ENCODE results near the gene SH3RF3.
A peak's percentile ranks its signal among the peaks of the same experiment; 100 is the strongest.

Gene SH3RF3

DNA sequence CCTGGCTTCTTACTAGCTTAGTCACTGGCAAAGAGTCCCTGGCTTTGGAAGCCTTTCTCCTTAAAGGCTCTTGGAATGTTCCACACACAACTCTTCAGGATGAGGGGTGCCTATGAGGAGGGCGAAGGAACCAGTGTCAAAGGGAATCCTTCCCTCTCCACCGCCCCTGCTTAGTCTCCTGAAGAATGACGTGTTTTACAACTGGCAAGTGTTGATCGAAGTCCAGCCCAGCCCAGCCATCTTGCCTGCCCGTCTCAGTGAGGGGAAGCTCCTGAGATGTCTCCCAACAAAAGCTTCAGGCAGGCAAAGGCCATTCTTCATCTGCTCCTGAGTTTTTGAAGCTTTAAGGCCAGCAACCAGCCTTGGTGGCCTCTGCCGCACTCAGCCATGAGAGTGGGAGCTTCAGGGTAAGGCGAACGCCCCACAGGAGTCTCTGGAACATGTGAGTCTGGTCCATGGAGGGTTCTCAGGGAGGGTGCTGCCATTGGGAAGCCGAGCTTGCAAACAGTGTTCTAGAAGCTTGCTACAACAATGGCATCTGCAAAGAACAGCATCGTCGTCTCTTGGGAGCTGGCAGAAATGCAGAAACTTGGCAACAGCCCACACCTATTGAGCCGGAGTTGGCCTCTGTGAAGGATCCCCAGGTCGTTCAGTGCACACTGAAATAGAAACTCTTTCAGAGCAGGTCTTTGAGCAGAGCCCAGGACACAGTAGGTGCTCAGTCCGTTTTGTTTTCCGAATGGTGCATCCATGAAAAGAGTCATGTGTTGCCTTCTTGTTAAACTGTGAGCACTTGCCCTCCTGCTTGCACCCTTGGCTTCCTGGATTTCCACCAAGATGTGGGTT, 264.0 kb downstream of the SH3RF3 start:
- DNase-seq (ENCODE audit: low read depth) = no peak
- no peak overlapping the region for H3K4me3 ChIP-seq (ENCODE audit: low read depth, low read length)
- TF ChIP-seq CTCF (conservative IDR thresholded peaks at IDR 0.05; ENCODE audit: low read depth, low read length) = no peak

DNA sequence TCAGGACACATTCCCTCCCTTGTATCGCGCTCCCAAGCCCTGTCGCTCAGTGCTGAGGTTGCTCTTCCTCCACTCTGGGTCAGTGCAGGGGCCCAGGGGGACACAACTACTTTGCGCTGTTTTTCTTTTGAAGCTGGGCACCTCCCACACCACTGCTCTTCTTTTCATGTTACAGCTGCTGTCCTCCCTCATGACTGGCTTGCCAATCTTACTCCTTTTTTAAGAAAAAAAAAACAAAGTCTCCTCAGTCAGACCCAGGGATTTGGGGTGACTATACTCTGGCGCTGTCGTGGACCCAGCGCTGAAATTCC, 264.6 kb downstream of the SH3RF3 start:
- TF ChIP-seq CTCF (conservative IDR thresholded peaks at IDR 0.05; ENCODE audit: low read depth, low read length) = no peak
- H3K4me3 ChIP-seq (ENCODE audit: low read depth, low read length) = no peak overlapping the region
- no peak for DNase-seq (ENCODE audit: low read depth)

GRCh38 chr2:109395494-109396201, 266.6 kb downstream of the SH3RF3 start:
- no peak for TF ChIP-seq CTCF (conservative IDR thresholded peaks at IDR 0.05; ENCODE audit: low read depth, low read length)
- H3K4me3 ChIP-seq (ENCODE audit: low read depth, low read length) = no peak overlapping the region
- DNase-seq (ENCODE audit: low read depth) = no peak

GRCh38 chr2:109396202-109397180, 267.5 kb downstream of the SH3RF3 start:
- DNase-seq (ENCODE audit: low read depth) = no peak
- no peak overlapping the region for H3K4me3 ChIP-seq (ENCODE audit: low read depth, low read length)
- TF ChIP-seq CTCF (conservative IDR thresholded peaks at IDR 0.05; ENCODE audit: low read depth, low read length) = peak; percentile 7

DNA sequence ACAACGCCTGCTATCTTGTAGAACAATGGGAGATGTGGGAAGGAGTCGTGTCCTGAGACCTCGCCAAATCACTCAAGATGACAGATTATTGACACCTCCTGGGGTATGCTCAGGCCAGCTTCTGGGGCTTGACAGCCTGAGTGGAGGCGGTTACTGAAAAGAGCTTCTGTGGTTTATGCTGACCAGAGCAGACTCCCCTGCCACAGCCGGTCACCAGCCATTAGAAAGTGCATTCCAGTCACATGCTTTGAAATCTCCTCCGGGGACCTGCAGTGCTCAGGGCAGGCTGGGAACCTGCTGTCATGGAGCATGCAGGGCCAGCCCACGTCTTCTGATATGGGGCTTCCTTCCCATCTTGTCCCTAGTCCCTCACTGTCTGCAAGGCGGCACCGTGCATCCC, 268.9 kb downstream of the SH3RF3 start:
- H3K4me3 ChIP-seq (ENCODE audit: low read depth, low read length) = no peak overlapping the region
- DNase-seq (ENCODE audit: low read depth) = no peak
- TF ChIP-seq CTCF (conservative IDR thresholded peaks at IDR 0.05; ENCODE audit: low read depth, low read length) = no peak

DNA sequence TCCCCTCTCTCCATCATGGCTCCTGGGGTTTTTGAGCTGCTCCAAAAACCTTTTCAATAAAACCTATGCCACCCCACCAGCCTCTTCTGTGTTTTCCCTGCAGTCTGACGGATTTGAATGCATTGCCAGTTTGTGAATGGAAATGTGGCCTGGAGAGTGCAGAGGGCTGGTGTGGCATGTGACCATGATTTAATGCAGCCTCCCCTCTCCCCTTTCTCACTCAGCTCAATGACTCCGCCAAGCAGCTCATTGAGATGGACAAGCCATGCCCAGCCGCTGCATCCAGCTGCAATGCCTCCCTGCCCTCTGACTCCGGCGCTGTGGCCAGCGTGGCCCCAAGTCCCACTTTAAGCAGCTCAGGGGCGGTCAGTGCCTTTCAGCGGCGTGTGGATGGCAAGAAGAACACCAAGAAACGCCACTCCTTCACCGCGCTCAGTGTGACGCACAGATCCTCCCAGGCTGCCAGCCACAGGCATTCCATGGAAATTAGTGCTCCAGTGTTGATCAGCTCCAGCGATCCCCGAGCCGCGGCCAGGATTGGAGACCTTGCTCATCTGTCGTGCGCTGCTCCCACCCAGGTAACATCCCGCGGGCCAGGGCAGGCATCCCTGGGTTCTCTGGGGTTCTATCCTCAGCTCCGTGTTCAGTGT, 269.5 kb downstream of the SH3RF3 start:
- no peak for TF ChIP-seq CTCF (conservative IDR thresholded peaks at IDR 0.05; ENCODE audit: low read depth, low read length)
- DNase-seq (ENCODE audit: low read depth) = no peak
- no peak overlapping the region for H3K4me3 ChIP-seq (ENCODE audit: low read depth, low read length)
